SU-DHL-6 (cell line): ENCODE results near the gene ARHGAP10.

ENCODE experiments used
- EZH2phosphoT487 ChIP-seq: fragments of 200-600 bp; sonication (generic), shearing (Covaris generic); conservative IDR thresholded peaks from 2 replicates; pipeline ENCODE4 v1.6.1; 2018; ENCODE audit warnings: mild to moderate bottlenecking, antibody characterized with exemption, low read length, moderate library complexity, mixed read lengths
- TF ChIP-seq, protein P1 (sequence below): fragments of 200-600 bp; sonication (generic); IDR thresholded peaks from one replicate; pipeline ENCODE4 v1.5.1; 2017; ENCODE audit warnings: antibody characterized with exemption, mild to moderate bottlenecking, low read length, moderate library complexity; ENCODE audit not compliant: insufficient read depth, poor library complexity, severe bottlenecking

- TF ChIP-seq, protein P1, sequence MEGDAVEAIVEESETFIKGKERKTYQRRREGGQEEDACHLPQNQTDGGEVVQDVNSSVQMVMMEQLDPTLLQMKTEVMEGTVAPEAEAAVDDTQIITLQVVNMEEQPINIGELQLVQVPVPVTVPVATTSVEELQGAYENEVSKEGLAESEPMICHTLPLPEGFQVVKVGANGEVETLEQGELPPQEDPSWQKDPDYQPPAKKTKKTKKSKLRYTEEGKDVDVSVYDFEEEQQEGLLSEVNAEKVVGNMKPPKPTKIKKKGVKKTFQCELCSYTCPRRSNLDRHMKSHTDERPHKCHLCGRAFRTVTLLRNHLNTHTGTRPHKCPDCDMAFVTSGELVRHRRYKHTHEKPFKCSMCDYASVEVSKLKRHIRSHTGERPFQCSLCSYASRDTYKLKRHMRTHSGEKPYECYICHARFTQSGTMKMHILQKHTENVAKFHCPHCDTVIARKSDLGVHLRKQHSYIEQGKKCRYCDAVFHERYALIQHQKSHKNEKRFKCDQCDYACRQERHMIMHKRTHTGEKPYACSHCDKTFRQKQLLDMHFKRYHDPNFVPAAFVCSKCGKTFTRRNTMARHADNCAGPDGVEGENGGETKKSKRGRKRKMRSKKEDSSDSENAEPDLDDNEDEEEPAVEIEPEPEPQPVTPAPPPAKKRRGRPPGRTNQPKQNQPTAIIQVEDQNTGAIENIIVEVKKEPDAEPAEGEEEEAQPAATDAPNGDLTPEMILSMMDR = no peak
- no peak for TF ChIP-seq EZH2phosphoT487
Observed at GRCh38 chr4:147772056-147772455, 40.2 kb downstream of the ARHGAP10 start.
